DOHH2 (cell line): ENCODE measurements around the gene SLC35F1.

Source experiments
- CTCF ChIP-seq: fragments of 200-600 bp; sonication (generic); IDR thresholded peaks from one replicate; pipeline ENCODE4 v1.5.1; 2014; ENCODE audit warnings: antibody characterized with exemption, mild to moderate bottlenecking, low read depth, low read length; ENCODE audit not compliant: poor library complexity, severe bottlenecking
- EZH2phosphoT487 ChIP-seq: fragments of 200-600 bp; sonication (generic); IDR thresholded peaks from 2 replicates; pipeline ENCODE4 v1.6.1; 2017; ENCODE audit warnings: borderline replicate concordance, mild to moderate bottlenecking, antibody characterized with exemption, low read length, moderate library complexity, mixed read lengths

GRCh38 chr6:118171852-118172251, 264.8 kb downstream of the SLC35F1 start:
- no peak for TF ChIP-seq CTCF
- no peak for TF ChIP-seq EZH2phosphoT487
